ENCODE data around the gene MPV17. TPM values are rescaled to one million over a fixed set of nuclear protein-coding genes. Genes with fewer than 3 reads are reported as not detected.
"Not testable (repeated sequence)": the region's sequence is repeated elsewhere in the genome, so short reads cannot be mapped to it uniquely, and the experiment has no call there.

The MPV17 gene
- total and polyA plus RNA-seq, 2 donors (not counting 1 experiment from before 2014, with no cell fraction given), result 83.2 to 272 TPM

- H3K27ac ChIP-seq (ENCODE audit: insufficient read depth, low read length), result no peak overlapping the region
- H3K4me3 ChIP-seq (replicated peaks in 1 of 4; ENCODE audit: control extremely low read depth in 1 of 4, insufficient read depth in 1 of 4, low read depth in 3 of 4, low read length in 4 of 4), result no peak overlapping the region
- no peak for TF ChIP-seq CTCF (conservative IDR thresholded peaks at IDR 0.05 in 1 of 2, IDR thresholded peaks at IDR 0.05 in 1 of 2; ENCODE audit: low read depth in 1 of 2, low read length in 2 of 2)
- no peak for TF ChIP-seq EZH2 (IDR thresholded peaks at IDR 0.05; ENCODE audit: low read length, missing control alignments)
- H4K20me1 ChIP-seq (ENCODE audit: control insufficient read depth, extremely low read depth, insufficient read depth, low read length), result no peaks in the 10 kb centered on the region
- no peak overlapping the region for H3K4me2 ChIP-seq (ENCODE audit: extremely low read depth, insufficient read depth, low read length)
- no peaks in the 10 kb centered on the region for H3K79me2 ChIP-seq (ENCODE audit: control insufficient read depth, insufficient read depth, low read length)
- no peak overlapping the region for H3K9ac ChIP-seq (ENCODE audit: insufficient read depth, low read length)
- H3K27me3 ChIP-seq (ENCODE audit: control insufficient read depth, insufficient read depth, low read length), result peaks cover 22% of the 10 kb centered on the region
- H3K9me3 ChIP-seq (ENCODE audit: control insufficient read depth, insufficient read depth, low read depth, low read length), result no peaks in the 10 kb centered on the region
- H3K4me1 ChIP-seq (ENCODE audit: control insufficient read depth, extremely low read depth, insufficient read depth, low read length), result no peaks in the 10 kb centered on the region
- no peaks in the 10 kb centered on the region for H3K36me3 ChIP-seq (ENCODE audit: control insufficient read depth, insufficient read depth, low read length)
- no peak for DNase-seq (ENCODE audit: low read depth in 2 of 2)
- no peak overlapping the region for H2AFZ ChIP-seq (ENCODE audit: low read length)
Measured at GRCh38 chr2:27271631-27272340, 51.1 kb downstream of the MPV17 start.

GRCh38 chr2:27270670-27271069, 52.2 kb downstream of the MPV17 start:
- Histone ChIP-seq H3K79me2 (ENCODE audit: control insufficient read depth, insufficient read depth, low read length) (no peaks in the 10 kb centered on the region), H3K36me3 (ENCODE audit: control insufficient read depth, insufficient read depth, low read length) (no peaks in the 10 kb centered on the region), H3K9me3 (ENCODE audit: control insufficient read depth, insufficient read depth, low read depth, low read length) (no peaks in the 10 kb centered on the region), H3K4me1 (ENCODE audit: control insufficient read depth, extremely low read depth, insufficient read depth, low read length) (no peaks in the 10 kb centered on the region), H3K9ac (ENCODE audit: insufficient read depth, low read length) (no peak overlapping the region), H2AFZ (ENCODE audit: low read length) (no peak overlapping the region), H3K27ac (ENCODE audit: insufficient read depth, low read length) (no peak overlapping the region), H3K27me3 (ENCODE audit: control insufficient read depth, insufficient read depth, low read length) (peaks cover 24% of the 10 kb centered on the region), H4K20me1 (ENCODE audit: control insufficient read depth, extremely low read depth, insufficient read depth, low read length) (no peaks in the 10 kb centered on the region), H3K4me2 (ENCODE audit: extremely low read depth, insufficient read depth, low read length) (no peak overlapping the region), H3K4me3 (replicated peaks in 1 of 4; ENCODE audit: control extremely low read depth in 1 of 4, insufficient read depth in 1 of 4, low read depth in 3 of 4, low read length in 4 of 4) (no peak overlapping the region)
- no peak for TF ChIP-seq CTCF (conservative IDR thresholded peaks at IDR 0.05 in 1 of 2, IDR thresholded peaks at IDR 0.05 in 1 of 2; ENCODE audit: low read depth in 1 of 2, low read length in 2 of 2)
- no peak for TF ChIP-seq EZH2 (IDR thresholded peaks at IDR 0.05; ENCODE audit: low read length, missing control alignments)
- no peak for DNase-seq (ENCODE audit: low read depth in 2 of 2)

GRCh38 chr2:27270131-27270530, 52.8 kb downstream of the MPV17 start:
- Histone ChIP-seq H4K20me1 (ENCODE audit: control insufficient read depth, extremely low read depth, insufficient read depth, low read length) (no peaks in the 10 kb centered on the region), H3K79me2 (ENCODE audit: control insufficient read depth, insufficient read depth, low read length) (no peaks in the 10 kb centered on the region), H3K9ac (ENCODE audit: insufficient read depth, low read length) (no peak overlapping the region), H3K4me3 (replicated peaks in 1 of 4; ENCODE audit: control extremely low read depth in 1 of 4, insufficient read depth in 1 of 4, low read depth in 3 of 4, low read length in 4 of 4) (no peak overlapping the region), H3K4me1 (ENCODE audit: control insufficient read depth, extremely low read depth, insufficient read depth, low read length) (no peaks in the 10 kb centered on the region), H3K27me3 (ENCODE audit: control insufficient read depth, insufficient read depth, low read length) (peaks cover 29% of the 10 kb centered on the region), H3K36me3 (ENCODE audit: control insufficient read depth, insufficient read depth, low read length) (no peaks in the 10 kb centered on the region), H3K4me2 (ENCODE audit: extremely low read depth, insufficient read depth, low read length) (no peak overlapping the region), H2AFZ (ENCODE audit: low read length) (no peak overlapping the region), H3K9me3 (ENCODE audit: control insufficient read depth, insufficient read depth, low read depth, low read length) (no peaks in the 10 kb centered on the region), H3K27ac (ENCODE audit: insufficient read depth, low read length) (no peak overlapping the region)
- TF ChIP-seq EZH2 (IDR thresholded peaks at IDR 0.05; ENCODE audit: low read length, missing control alignments), result no peak
- no peak for TF ChIP-seq CTCF (conservative IDR thresholded peaks at IDR 0.05 in 1 of 2, IDR thresholded peaks at IDR 0.05 in 1 of 2; ENCODE audit: low read depth in 1 of 2, low read length in 2 of 2)
- no peak for DNase-seq (ENCODE audit: low read depth in 2 of 2)

DNA sequence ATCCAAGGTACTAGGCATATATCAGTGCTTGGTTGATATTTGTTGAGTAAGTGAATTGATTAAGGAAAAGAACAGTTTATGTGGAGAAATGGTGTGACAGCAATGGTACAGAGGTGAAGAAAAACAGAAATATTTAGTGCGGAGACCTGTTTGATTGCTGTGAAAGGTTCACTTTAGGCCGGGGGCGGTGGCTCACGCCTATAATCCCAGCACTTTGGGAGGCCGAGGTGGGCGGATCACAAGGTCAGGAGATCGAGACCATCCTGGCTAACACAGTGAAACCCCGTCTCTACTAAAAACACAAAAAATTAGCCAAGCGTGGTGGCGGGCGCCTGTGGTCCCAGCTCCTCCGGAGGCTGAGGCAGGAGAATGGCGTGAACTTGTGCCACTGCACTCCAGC, 54.6 kb downstream of the MPV17 start:
- not testable (repeated sequence) for H3K4me3 ChIP-seq (replicated peaks in 1 of 4; ENCODE audit: control extremely low read depth in 1 of 4, insufficient read depth in 1 of 4, low read depth in 3 of 4, low read length in 4 of 4); DNase-seq (ENCODE audit: low read depth in 2 of 2); H2AFZ ChIP-seq (ENCODE audit: low read length); H3K27ac ChIP-seq (ENCODE audit: insufficient read depth, low read length); H3K79me2 ChIP-seq (ENCODE audit: control insufficient read depth, insufficient read depth, low read length); H3K4me2 ChIP-seq (ENCODE audit: extremely low read depth, insufficient read depth, low read length); H4K20me1 ChIP-seq (ENCODE audit: control insufficient read depth, extremely low read depth, insufficient read depth, low read length); H3K9ac ChIP-seq (ENCODE audit: insufficient read depth, low read length); H3K4me1 ChIP-seq (ENCODE audit: control insufficient read depth, extremely low read depth, insufficient read depth, low read length); H3K9me3 ChIP-seq (ENCODE audit: control insufficient read depth, insufficient read depth, low read depth, low read length); H3K36me3 ChIP-seq (ENCODE audit: control insufficient read depth, insufficient read depth, low read length)
- peaks cover 47% of the 10 kb centered on the region for H3K27me3 ChIP-seq (ENCODE audit: control insufficient read depth, insufficient read depth, low read length)

Data from fibroblast of lung (primary cell).